NCI-H1048 (cell line): Measurements from ENCODE around the gene TMEM255B.
"Not testable (repeated sequence)": the region's sequence is repeated elsewhere in the genome, so short reads cannot be mapped to it uniquely, and the experiment has no call there.

Experiments
- DNase-seq: peaks from one replicate; lab custom pipeline; 2025; lab: John Stamatoyannopoulos, UW

TMEM255B gene

GRCh38 chr13:113734826-113735125, 24.2 kb upstream of the TMEM255B start:
- no peak for DNase-seq

DNA sequence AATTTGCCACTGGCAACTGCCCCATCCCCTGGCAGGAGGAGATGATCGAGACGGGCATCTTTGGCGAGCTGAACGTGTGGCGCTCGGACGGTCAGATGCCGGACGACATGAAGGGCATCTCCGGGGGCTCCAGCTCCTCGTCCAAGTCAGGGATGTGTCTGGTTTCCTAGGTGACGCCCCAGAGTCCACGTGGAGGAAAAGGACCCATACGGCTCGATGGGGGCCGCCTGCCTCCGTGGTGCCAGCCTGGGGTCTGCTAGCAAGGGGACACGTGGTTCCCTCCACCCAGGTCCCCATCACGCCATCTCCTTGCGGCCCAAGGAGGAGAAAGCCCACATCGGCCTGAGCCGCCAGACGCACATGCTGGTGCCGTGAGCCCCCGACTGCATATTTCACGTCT, 23.8 kb upstream of the TMEM255B start:
- no peak for DNase-seq

DNA sequence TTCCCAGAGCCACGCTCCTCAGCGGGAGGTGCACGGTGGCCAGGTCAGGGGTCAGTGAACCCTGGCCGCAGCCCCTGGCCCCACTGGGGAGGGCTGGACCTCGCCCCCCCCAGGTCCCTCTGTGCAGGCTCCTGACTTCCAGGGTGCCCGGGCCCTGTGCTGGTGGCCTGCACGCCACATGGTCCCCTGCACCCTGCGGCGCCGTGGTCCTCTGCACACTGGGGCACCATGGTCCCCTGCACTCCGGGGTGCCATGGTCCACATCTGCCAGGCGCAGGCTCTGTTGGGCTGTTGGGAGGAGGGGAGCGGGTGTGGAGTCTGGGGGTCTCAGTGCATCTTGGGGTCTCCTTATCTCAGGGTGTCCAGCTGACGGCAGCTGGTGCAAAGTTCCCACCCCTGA, 23.3 kb upstream of the TMEM255B start:
- DNase-seq, result no peak

DNA sequence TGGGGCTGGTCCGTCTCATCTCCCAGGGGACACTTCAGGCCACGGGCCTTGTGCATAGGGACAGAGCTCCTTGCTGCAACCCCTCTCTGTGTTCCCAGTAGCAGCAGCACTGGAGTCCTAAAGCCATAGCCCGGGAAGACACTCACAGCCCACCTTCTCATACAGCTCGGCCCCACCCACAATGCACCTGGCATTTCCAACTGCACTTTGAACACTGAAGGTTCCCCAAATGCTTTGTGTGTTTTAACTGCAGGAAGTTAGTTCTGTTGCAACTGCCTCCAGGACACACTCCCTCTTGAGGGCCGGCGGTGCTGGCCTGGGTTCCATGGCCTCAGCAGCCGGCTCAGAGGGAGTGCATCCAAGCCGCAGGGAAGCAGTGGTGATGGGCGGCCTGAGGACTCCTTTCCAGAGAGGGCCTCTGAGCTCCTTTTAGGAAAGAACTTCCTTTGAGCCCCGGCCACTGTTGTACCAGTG, 22.7 kb upstream of the TMEM255B start:
- DNase-seq, result no peak

DNA sequence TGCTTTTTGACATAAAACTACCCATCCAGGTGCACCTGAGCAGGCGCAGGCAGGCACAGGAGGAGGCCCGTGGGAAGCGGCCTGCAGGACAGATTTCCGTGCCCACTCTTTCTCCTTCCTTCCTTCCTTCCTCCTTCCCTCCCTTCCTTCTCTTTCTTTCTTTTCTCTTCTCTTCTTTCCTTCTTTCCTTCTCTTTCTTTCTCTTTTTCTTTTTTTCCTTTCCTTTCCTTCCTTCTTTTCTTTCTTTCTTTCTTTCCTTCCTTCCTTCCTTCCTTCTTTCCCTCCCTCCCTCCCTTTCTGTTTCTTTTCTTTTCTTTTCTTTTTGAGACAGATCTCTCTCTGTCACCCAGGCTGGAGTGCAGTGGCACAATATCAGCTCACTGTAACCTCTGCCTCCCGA, 21.2 kb upstream of the TMEM255B start:
- no peak for DNase-seq

GRCh38 chr13:113739527-113740285, 19.3 kb upstream of the TMEM255B start:
- DNase-seq, result no peak

DNA sequence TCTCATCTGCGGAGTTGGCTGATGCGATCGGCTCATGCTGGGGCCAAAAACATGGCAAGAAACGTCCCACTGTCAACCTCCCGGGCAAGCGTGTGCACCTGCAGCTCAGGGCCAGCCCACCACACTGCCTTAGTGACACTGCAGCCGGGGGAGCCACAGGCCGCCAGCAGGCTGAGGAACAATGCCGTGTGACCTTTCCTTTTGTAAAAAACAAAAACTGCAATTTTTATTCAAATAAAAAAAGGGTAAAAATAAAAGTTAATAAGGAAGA, 18.8 kb upstream of the TMEM255B start:
- DNase-seq, result no peak

- no peak for DNase-seq
These were observed 18.4 kb upstream of the TMEM255B start for GRCh38 chr13:113740661-113741060.

DNA sequence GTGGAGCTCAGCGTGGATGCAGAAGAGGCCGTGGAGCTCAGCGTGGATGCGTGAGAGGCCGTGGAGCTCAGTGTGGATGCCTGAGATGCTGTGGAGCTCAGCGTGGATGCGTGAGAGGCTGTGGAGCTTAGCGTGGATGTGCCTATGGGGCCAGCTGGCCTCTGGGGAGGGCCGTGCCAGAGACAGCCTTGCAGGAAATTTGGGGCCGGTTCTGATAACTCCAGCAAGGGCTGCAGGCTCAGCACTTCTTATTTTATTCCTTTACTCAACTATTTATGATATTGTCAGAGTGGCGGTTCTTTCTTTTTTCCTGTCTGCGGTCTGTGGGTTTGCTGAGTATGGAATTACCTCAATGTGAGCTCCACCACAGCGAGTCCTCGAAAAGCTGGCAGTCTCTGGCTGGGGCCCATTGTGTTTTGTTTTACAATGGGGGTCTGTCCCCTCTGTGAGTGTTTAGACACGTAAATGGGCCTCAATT, 17.8 kb upstream of the TMEM255B start:
- DNase-seq, result no peak

- DNase-seq, result peak; percentile 7
These were observed 17.0 kb upstream of the TMEM255B start for GRCh38 chr13:113742000-113742441.

DNA sequence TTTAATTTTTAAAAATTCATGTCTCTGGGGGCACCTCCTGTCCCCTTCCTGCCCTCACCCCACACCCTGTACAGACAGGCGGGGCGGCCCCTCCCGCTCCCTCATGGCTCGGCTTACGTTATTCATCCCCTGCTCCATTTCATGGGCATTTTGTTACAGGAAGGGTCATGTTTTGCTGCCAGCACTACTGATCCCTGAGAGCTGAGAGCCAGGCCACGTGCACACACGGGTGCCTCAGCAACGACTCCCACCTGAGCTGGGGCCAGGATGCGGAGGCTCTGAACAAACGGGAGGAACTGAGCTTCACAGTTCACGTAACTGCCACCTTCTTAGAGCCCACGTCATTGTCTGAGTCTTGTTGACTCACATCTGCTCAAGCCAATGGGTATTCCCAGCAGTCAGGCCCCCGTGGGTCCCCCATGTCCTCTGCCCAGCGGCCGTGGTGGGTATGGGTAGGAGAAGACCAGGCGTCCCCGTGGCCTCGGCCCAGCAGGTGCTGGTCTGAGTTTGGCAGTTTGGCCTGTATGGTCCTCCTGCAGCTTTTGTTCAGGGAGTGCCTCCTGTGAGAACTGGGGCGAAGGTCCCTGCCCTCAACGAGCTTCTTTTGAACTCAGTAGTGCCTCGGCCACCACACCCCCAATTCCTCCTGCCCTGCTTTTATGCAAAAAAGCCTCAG, 16.4 kb upstream of the TMEM255B start:
- DNase-seq, result no peak

GRCh38 chr13:113743366-113744195, 15.4 kb upstream of the TMEM255B start:
- no peak for DNase-seq

DNA sequence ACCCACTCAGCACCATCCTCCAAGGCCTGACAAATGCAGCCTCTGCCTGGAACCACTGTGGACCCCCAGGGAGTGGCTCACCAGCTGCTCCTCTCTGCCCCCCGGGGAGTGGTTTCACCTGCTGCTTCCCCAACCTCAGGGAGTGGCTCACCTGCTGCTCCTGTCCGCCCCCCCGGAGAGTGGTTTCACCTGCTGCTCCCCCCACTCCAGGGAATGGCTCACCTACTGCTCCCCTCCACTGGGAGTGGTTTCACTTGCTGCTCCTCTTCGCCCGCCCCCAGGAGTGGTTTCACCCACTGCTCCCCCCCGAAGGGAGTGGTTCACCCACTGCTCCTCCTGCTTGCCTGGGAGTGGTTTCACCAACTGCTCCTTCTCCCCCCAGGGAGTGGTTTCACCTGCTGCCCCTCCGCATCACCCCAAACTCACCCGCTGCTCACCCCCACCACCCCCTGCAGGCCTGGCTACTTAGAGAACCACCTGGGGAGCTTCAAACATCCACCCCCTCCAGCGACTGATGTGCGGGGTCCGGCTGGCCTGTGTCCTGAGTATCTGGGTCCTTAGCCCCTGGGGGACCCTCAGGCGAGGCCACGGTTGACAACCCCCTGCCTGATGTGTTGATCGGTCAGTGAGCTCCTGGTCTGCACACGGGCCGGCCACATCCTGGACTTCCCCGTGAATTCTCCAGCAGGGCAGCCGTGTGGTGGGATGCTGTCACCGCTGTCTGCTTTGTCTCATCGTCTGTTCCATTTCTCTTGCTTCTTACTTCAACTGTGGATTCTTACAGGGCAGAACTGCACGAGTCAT, 14.6 kb upstream of the TMEM255B start:
- DNase-seq, result no peak

GRCh38 chr13:113745059-113745458, 14.0 kb upstream of the TMEM255B start:
- DNase-seq, result no peak

- DNase-seq, result not testable (repeated sequence)
These were observed 13.4 kb upstream of the TMEM255B start for GRCh38 chr13:113745500-113746142.

- DNase-seq, result no peak
These were observed 12.9 kb upstream of the TMEM255B start for GRCh38 chr13:113746143-113746525.

- no peak for DNase-seq
These were observed 12.4 kb upstream of the TMEM255B start for GRCh38 chr13:113746671-113747070.

GRCh38 chr13:113747291-113747833, 11.7 kb upstream of the TMEM255B start:
- DNase-seq, result no peak

- DNase-seq, result no peak
These were observed 10.7 kb upstream of the TMEM255B start for GRCh38 chr13:113748101-113748861.

DNA sequence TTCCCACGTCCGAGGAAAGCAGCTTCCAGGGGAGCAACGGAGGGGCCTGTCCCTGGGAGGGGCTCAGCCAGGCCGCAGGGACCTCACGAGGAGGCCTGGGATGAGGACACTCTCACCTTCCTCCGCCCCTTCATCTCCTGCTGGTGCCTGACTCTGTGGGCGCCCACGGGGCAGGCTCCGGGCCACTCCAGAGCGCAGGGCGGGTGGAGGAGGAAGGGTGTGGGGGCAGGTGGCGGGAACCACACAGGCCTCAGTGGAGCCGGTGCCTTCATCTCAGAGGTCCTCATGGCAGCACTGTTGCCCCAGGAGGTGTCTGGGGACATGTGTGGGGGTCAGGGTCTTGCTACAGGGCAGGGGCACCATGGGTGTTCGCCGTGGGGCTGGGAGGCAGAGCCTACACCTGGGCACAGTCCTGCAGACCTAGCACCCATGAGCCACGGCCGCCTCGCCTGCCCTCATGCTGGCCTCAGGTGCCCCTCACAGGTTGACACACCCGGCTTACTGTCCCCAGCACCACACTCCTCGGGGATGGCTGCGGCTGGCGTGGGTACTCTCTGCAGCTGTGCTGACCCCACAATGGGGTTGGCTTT, 10.1 kb upstream of the TMEM255B start:
- no peak for DNase-seq
